Upper lobe of right lung (tissue), 1 donor: ENCODE measurements around the gene SLC26A9. TPM values are rescaled to one million over a fixed set of nuclear protein-coding genes. Genes with fewer than 3 reads are reported as not detected.

Experiments
- ATAC-seq: fragments of 200-7000 bp; cut with Tn5 transposase; one replicate; pipeline ENCODE4 v1.9.1; 2020; ENCODE audit warnings: mild to moderate bottlenecking, moderate library complexity
- DNase-seq: peaks from one replicate; pipeline ENCODE4 v3.0.0-alpha.2; 2020
- H3K27ac ChIP-seq: fragments of 200-600 bp; one replicate; pipeline ENCODE4 v1.8.0; 2022
- H3K27me3 ChIP-seq: fragments of 200-600 bp; one replicate; pipeline ENCODE4 v1.8.0; 2022; ENCODE audit warnings: mild to moderate bottlenecking
- H3K36me3 ChIP-seq: fragments of 200-600 bp; one replicate; pipeline ENCODE4 v1.8.0; 2022
- H3K4me1 ChIP-seq: fragments of 200-600 bp; one replicate; pipeline ENCODE4 v1.8.0; 2022
- H3K4me3 ChIP-seq: fragments of 200-600 bp; one replicate; pipeline ENCODE4 v1.8.0; 2022; ENCODE audit warnings: mild to moderate bottlenecking
- H3K9me3 ChIP-seq: fragments of 200-600 bp; one replicate; pipeline ENCODE4 v1.8.0; 2022
- intact Hi-C: fragments of 100-400 bp; cut with DNase I; formaldehyde crosslinking; loops from one replicate; pipeline ENCODE4 v1.11.0; 2022
- total RNA-seq: library from RNA; stranded (reverse); fragmentation: NEBNext Ultra II Directional; extraction: Animal tissue kit (Norgen Biotek cat#: 25700); gene quantifications from one replicate; pipeline ENCODE4 v1.2.1, GENCODE V29; 2021
- TF ChIP-seq, protein P1 (sequence below): fragments of 200-600 bp; IDR thresholded peaks from one replicate; pipeline ENCODE4 v1.8.0; 2022; ENCODE audit warnings: antibody characterized with exemption
- donor health status: DM: no; HTN: yes; CAD: no; lungs with severe emphysema.

The SLC26A9 gene
- total RNA-seq, 1 donor from 2014 or later, result 21.7 TPM

DNA sequence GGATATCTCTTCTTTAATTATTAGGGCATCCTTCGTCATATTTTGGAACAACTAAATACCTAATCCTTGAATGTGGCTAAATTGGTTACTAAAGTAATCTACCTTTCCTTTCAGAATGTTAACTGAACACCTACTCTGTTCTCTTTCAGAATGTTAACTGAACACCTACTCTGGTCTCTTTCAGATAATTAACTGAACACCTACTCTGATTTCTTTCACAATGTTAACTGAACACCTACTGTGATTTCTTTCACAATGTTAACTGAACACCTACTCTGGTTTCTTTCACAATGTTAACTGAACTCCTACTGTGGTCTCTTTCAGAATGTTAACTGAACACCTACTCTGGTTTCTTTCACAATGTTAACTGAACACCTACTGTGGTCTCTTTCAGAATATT is 38.0 kb upstream of the SLC26A9 start:
- TF ChIP-seq, protein P1, sequence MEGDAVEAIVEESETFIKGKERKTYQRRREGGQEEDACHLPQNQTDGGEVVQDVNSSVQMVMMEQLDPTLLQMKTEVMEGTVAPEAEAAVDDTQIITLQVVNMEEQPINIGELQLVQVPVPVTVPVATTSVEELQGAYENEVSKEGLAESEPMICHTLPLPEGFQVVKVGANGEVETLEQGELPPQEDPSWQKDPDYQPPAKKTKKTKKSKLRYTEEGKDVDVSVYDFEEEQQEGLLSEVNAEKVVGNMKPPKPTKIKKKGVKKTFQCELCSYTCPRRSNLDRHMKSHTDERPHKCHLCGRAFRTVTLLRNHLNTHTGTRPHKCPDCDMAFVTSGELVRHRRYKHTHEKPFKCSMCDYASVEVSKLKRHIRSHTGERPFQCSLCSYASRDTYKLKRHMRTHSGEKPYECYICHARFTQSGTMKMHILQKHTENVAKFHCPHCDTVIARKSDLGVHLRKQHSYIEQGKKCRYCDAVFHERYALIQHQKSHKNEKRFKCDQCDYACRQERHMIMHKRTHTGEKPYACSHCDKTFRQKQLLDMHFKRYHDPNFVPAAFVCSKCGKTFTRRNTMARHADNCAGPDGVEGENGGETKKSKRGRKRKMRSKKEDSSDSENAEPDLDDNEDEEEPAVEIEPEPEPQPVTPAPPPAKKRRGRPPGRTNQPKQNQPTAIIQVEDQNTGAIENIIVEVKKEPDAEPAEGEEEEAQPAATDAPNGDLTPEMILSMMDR, result no peak
- intact Hi-C loops, result no loop called here
- H3K4me3 ChIP-seq, result no peak overlapping the region
- H3K4me1 ChIP-seq, result peaks cover 7% of the 10 kb centered on the region
- H3K9me3 ChIP-seq, result no peaks in the 10 kb centered on the region
- no peaks in the 10 kb centered on the region for H3K27me3 ChIP-seq
- DNase-seq, result no peak
- ATAC-seq, result no peak
- no peak overlapping the region for H3K27ac ChIP-seq
- H3K36me3 ChIP-seq, result no peaks in the 10 kb centered on the region

DNA sequence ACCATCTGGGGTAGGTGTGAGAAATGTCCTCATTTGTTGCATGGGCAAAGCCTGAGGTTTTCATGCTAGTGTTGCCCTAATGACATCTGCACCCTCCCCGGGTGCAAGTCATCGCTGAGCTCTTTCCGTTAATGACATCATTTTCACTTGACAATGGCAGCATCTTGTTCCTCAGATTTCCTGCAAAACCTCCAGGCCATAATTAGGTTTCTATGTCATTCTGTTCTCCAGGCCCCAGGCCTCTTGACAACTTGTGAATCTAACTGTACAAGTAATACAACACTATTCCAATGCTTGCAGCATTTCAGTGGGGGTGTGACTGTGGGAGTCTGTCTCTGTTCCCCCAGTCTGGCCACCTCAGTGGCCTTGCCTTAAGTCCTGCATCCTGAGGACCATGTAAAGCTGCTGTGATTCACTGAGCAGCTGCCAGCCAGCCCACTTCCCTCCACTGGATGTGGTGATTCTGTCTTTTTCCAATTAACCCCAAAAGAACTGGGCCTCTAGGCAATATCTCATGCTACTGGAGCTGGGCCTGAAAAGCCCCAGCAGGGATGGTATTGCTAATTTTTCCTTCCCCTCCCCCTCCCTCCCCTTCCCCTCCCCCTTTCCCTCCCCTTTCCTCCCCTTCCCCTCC is 37.1 kb upstream of the SLC26A9 start:
- no peaks in the 10 kb centered on the region for H3K27me3 ChIP-seq
- H3K4me3 ChIP-seq, result no peak overlapping the region
- TF ChIP-seq, protein P1, result no peak
- no peak overlapping the region for H3K27ac ChIP-seq
- H3K36me3 ChIP-seq, result no peaks in the 10 kb centered on the region
- H3K9me3 ChIP-seq, result no peaks in the 10 kb centered on the region
- DNase-seq (peak; percentile 6), ATAC-seq (no peak)
- H3K4me1 ChIP-seq, result peaks cover 9% of the 10 kb centered on the region
- intact Hi-C loops, result no loop called here

DNA sequence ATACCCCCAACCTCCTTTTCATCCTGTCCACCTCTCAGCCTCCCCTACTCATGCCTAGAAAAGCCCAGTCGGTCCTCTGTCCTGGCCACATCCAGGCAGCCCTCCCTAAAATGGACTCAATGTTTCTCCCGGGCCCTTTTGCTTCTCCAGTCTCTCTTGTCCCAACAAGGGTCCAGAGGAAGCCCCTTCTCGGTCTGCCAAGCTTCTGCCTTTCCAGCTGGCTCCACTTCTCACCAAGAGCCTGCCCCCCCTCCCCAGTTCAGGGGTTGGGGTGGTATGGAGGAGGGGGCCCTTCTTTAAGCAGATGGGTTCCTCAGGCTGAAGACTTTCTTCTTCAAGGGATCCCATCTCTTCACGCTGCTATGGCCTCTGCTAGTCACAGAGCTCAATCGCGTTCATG is 36.0 kb upstream of the SLC26A9 start:
- no peaks in the 10 kb centered on the region for H3K27me3 ChIP-seq
- ATAC-seq (no peak), DNase-seq (peak; percentile 42)
- no peaks in the 10 kb centered on the region for H3K9me3 ChIP-seq
- H3K27ac ChIP-seq, result no peak overlapping the region
- H3K4me1 ChIP-seq, result peaks cover 10% of the 10 kb centered on the region
- TF ChIP-seq, protein P1, result no peak
- no peak overlapping the region for H3K4me3 ChIP-seq
- intact Hi-C loops, result loop anchor here (5.0 kb wide), 2 partner anchors 62 to 182 kb away; no protein-coding TSS in a partner anchor
- no peaks in the 10 kb centered on the region for H3K36me3 ChIP-seq

DNA sequence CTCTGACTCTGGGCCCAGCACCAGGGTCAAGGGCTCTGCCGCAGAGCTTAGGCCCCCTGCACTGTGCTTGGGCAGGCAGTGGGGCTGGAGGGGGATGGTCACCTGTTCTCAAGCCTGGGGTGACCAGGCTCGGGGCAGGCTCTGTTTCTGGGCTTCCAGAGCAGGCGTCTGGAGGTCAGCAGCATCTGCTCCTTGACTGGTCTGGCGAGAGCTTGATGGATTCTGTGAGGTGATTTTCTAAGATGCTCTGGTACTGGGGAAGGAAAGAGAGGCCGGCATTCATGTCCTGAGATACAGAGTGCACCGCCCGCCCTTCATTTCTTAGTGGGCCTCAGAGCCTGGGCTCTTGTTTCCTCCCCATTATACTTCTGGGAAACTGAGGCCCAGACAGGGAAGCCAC is 35.4 kb upstream of the SLC26A9 start:
- H3K27me3 ChIP-seq, result no peaks in the 10 kb centered on the region
- intact Hi-C loops, result loop anchor here (5.0 kb wide), 2 partner anchors 61 to 181 kb away; no protein-coding TSS in a partner anchor
- ATAC-seq (no peak), DNase-seq (peak; percentile 48)
- H3K4me1 ChIP-seq, result peaks cover 10% of the 10 kb centered on the region
- TF ChIP-seq, protein P1, result no peak
- H3K4me3 ChIP-seq, result no peak overlapping the region
- H3K9me3 ChIP-seq, result no peaks in the 10 kb centered on the region
- no peak overlapping the region for H3K27ac ChIP-seq
- H3K36me3 ChIP-seq, result no peaks in the 10 kb centered on the region

DNA sequence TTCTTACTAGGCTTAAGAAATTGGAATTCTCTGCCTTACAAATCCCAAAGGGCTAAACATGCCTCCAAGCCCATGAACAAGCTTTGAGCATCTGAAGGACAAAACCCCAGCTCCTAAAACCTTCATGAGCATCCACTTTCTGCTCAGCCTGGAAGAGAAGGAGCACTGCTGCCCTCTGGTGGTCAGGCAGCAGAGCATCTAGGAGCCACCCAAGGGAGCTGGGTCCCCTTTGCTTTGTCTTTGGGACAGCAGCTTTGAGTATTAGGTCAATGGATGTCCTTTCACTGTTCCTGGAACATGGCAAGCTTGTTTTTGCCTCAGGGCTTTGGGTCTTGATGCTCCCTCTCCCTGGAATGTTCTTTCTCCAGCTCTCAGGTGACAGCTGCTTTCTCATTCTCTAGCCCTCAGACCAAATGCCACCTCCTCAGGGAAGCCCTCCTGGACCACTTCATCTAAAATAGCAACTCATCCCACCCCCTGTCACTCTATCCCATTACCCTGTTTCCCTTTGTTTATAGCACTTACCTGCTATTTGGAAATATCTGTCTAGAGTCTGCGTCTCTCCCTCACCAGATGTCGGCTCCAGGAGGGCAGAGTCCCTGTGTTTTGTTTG is 34.3 kb upstream of the SLC26A9 start:
- DNase-seq, result peak; percentile 84
- Histone ChIP-seq H3K4me3 (no peak overlapping the region), H3K36me3 (no peaks in the 10 kb centered on the region), H3K27ac (no peak overlapping the region), H3K27me3 (no peaks in the 10 kb centered on the region), H3K4me1 (peaks cover 10% of the 10 kb centered on the region), H3K9me3 (no peaks in the 10 kb centered on the region)
- TF ChIP-seq, protein P1, result peak; percentile 98
- ATAC-seq, result peak; percentile 85
- intact Hi-C loops, result loop anchor here (5.0 kb wide), 2 partner anchors 60 to 180 kb away; no protein-coding TSS in a partner anchor
